Measurements from ENCODE around the gene SYCE3. TPM values are rescaled to one million over a fixed set of nuclear protein-coding genes. Genes with fewer than 3 reads are reported as not detected.

Gene SYCE3
- total RNA-seq, 1 experiment from 2014 or later, result not detected

GRCh38 chr22:50604256-50605001 lies 41.7 kb upstream of the SYCE3 start:
- H3K27me3 ChIP-seq (ENCODE audit: control insufficient read depth, insufficient read depth, low read length), result peaks cover 28% of the 10 kb centered on the region
- no peaks in the 10 kb centered on the region for H3K36me3 ChIP-seq (replicated peaks; ENCODE audit: control insufficient read depth, insufficient read depth, low read length)
- DNase-seq, result peak; percentile 65
- H3K4me3 ChIP-seq (ENCODE audit: insufficient read depth, low read depth, low read length), result no peak overlapping the region

GRCh38 chr22:50603511-50604255 lies 41.0 kb upstream of the SYCE3 start:
- no peaks in the 10 kb centered on the region for H3K36me3 ChIP-seq (replicated peaks; ENCODE audit: control insufficient read depth, insufficient read depth, low read length)
- peaks cover 30% of the 10 kb centered on the region for H3K27me3 ChIP-seq (ENCODE audit: control insufficient read depth, insufficient read depth, low read length)
- no peak overlapping the region for H3K4me3 ChIP-seq (ENCODE audit: insufficient read depth, low read depth, low read length)
- DNase-seq, result no peak

- Histone ChIP-seq H3K36me3 (replicated peaks; ENCODE audit: control insufficient read depth, insufficient read depth, low read length) (no peaks in the 10 kb centered on the region), H3K4me3 (ENCODE audit: insufficient read depth, low read depth, low read length) (no peak overlapping the region), H3K27me3 (ENCODE audit: control insufficient read depth, insufficient read depth, low read length) (peaks cover 31% of the 10 kb centered on the region)
- peak; percentile 31 for DNase-seq
Measured at GRCh38 chr22:50602338-50602700, 39.6 kb upstream of the SYCE3 start.

GRCh38 chr22:50601669-50602337 lies 39.1 kb upstream of the SYCE3 start:
- H3K27me3 ChIP-seq (ENCODE audit: control insufficient read depth, insufficient read depth, low read length), result peaks cover 31% of the 10 kb centered on the region
- peak; percentile 55 for DNase-seq
- no peaks in the 10 kb centered on the region for H3K36me3 ChIP-seq (replicated peaks; ENCODE audit: control insufficient read depth, insufficient read depth, low read length)
- H3K4me3 ChIP-seq (ENCODE audit: insufficient read depth, low read depth, low read length), result no peak overlapping the region

- Histone ChIP-seq H3K27me3 (ENCODE audit: control insufficient read depth, insufficient read depth, low read length) (peaks cover 31% of the 10 kb centered on the region), H3K4me3 (ENCODE audit: insufficient read depth, low read depth, low read length) (peak overlapping the region; percentile 35)
Measured at GRCh38 chr22:50600967-50601668, 38.4 kb upstream of the SYCE3 start.

GRCh38 chr22:50600538-50600937 lies 37.8 kb upstream of the SYCE3 start, which contains the start of gene MAPK8IP2:
Gene MAPK8IP2 (plus strand): TSS chr22:50600793. CDS start chr22:50600819, 26 bp downstream.
- peak; percentile 91 for DNase-seq

More at GRCh38 chr22:50600967-50601668, 38.4 kb upstream of the SYCE3 start:
- no peaks in the 10 kb centered on the region for H3K36me3 ChIP-seq (replicated peaks; ENCODE audit: control insufficient read depth, insufficient read depth, low read length)
- peak; percentile 91 for DNase-seq

GRCh38 chr22:50599816-50600455 lies 37.2 kb upstream of the SYCE3 start:
- peaks cover 31% of the 10 kb centered on the region for H3K27me3 ChIP-seq (ENCODE audit: control insufficient read depth, insufficient read depth, low read length)

More at GRCh38 chr22:50600538-50600937, 37.8 kb upstream of the SYCE3 start, which contains the start of gene MAPK8IP2:
- Histone ChIP-seq H3K27me3 (ENCODE audit: control insufficient read depth, insufficient read depth, low read length) (peaks cover 31% of the 10 kb centered on the region), H3K4me3 (ENCODE audit: insufficient read depth, low read depth, low read length) (peak within 1 kb of the TSS; percentile 35), H3K36me3 (replicated peaks; ENCODE audit: control insufficient read depth, insufficient read depth, low read length) (no peaks in the 10 kb centered on the region)

GRCh38 chr22:50597097-50597496 lies 34.4 kb upstream of the SYCE3 start:
- H3K36me3 ChIP-seq (replicated peaks; ENCODE audit: control insufficient read depth, insufficient read depth, low read length), result no peaks in the 10 kb centered on the region
- peaks cover 23% of the 10 kb centered on the region for H3K27me3 ChIP-seq (ENCODE audit: control insufficient read depth, insufficient read depth, low read length)
- H3K4me3 ChIP-seq (ENCODE audit: insufficient read depth, low read depth, low read length), result no peak overlapping the region
- peak; percentile 15 for DNase-seq

More at GRCh38 chr22:50599816-50600455, 37.2 kb upstream of the SYCE3 start:
- Histone ChIP-seq H3K4me3 (ENCODE audit: insufficient read depth, low read depth, low read length) (no peak overlapping the region), H3K36me3 (replicated peaks; ENCODE audit: control insufficient read depth, insufficient read depth, low read length) (no peaks in the 10 kb centered on the region)
- DNase-seq, result peak; percentile 99

- H3K4me3 ChIP-seq (ENCODE audit: insufficient read depth, low read depth, low read length), result no peak overlapping the region
- no peak for DNase-seq
- peaks cover 9% of the 10 kb centered on the region for H3K27me3 ChIP-seq (ENCODE audit: control insufficient read depth, insufficient read depth, low read length)
- no peaks in the 10 kb centered on the region for H3K36me3 ChIP-seq (replicated peaks; ENCODE audit: control insufficient read depth, insufficient read depth, low read length)
Measured at GRCh38 chr22:50595189-50595588, 32.5 kb upstream of the SYCE3 start.

GRCh38 chr22:50587407-50587806 lies 24.7 kb upstream of the SYCE3 start:
- DNase-seq, result no peak
- Histone ChIP-seq H3K27me3 (ENCODE audit: control insufficient read depth, insufficient read depth, low read length) (peaks cover 5% of the 10 kb centered on the region), H3K36me3 (replicated peaks; ENCODE audit: control insufficient read depth, insufficient read depth, low read length) (no peaks in the 10 kb centered on the region), H3K4me3 (ENCODE audit: insufficient read depth, low read depth, low read length) (no peak overlapping the region)

- Histone ChIP-seq H3K27me3 (ENCODE audit: control insufficient read depth, insufficient read depth, low read length) (peaks cover 5% of the 10 kb centered on the region), H3K4me3 (ENCODE audit: insufficient read depth, low read depth, low read length) (no peak overlapping the region), H3K36me3 (replicated peaks; ENCODE audit: control insufficient read depth, insufficient read depth, low read length) (no peaks in the 10 kb centered on the region)
- no peak for DNase-seq
Measured at GRCh38 chr22:50586416-50586815, 23.7 kb upstream of the SYCE3 start.

- peaks cover 5% of the 10 kb centered on the region for H3K27me3 ChIP-seq (ENCODE audit: control insufficient read depth, insufficient read depth, low read length)
- H3K4me3 ChIP-seq (ENCODE audit: insufficient read depth, low read depth, low read length), result no peak overlapping the region
- no peaks in the 10 kb centered on the region for H3K36me3 ChIP-seq (replicated peaks; ENCODE audit: control insufficient read depth, insufficient read depth, low read length)
- DNase-seq, result no peak
Measured at GRCh38 chr22:50585781-50586180, 23.1 kb upstream of the SYCE3 start.

- no peak for DNase-seq
- peaks cover 5% of the 10 kb centered on the region for H3K27me3 ChIP-seq (ENCODE audit: control insufficient read depth, insufficient read depth, low read length)
- peaks cover 3% of the 10 kb centered on the region; the same call in 1 of the 2 replicates for H3K36me3 ChIP-seq (replicated peaks; ENCODE audit: control insufficient read depth, insufficient read depth, low read length)
- no peak overlapping the region for H3K4me3 ChIP-seq (ENCODE audit: insufficient read depth, low read depth, low read length)
Measured at GRCh38 chr22:50585238-50585637, 22.5 kb upstream of the SYCE3 start.
